ENCODE measurements around the gene SUPT3H.

The SUPT3H gene

GRCh38 chr6:45377554-45378333 is at the start of gene SUPT3H:
Gene SUPT3H (minus strand): TSS chr6:45377934.
- TF ChIP-seq CTCF (conservative IDR thresholded peaks at IDR 0.05), result no peak
- H3K27ac ChIP-seq, result peak within 1 kb of the TSS; percentile 95

DNA sequence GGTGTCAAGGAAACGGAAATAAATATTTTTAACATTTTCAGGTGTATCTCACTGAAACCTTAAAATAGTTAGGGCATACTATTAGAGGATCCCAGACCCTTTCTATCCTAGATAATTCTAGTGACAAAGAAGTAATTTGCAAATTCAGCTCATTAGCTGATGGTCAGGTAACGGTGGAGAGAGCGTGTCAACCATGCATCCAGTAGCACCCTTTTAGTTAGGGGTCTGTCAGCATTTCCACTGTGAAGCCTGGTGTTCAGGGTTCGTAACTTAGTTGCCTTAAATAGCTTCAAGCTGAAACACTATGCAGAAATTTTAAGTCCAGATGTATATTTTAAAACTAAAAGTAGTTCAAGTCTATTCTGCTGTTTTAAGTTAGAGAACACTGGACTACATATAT is 48.5 kb upstream of the SUPT3H start:
- no peak for TF ChIP-seq CTCF (conservative IDR thresholded peaks at IDR 0.05)
- H3K27ac ChIP-seq, result no peak overlapping the region

GRCh38 chr6:45424451-45424861 is 46.7 kb upstream of the SUPT3H start:
- TF ChIP-seq CTCF (conservative IDR thresholded peaks at IDR 0.05), result no peak
- H3K27ac ChIP-seq, result no peak overlapping the region

GRCh38 chr6:45423824-45424450 is 46.2 kb upstream of the SUPT3H start:
- TF ChIP-seq CTCF (conservative IDR thresholded peaks at IDR 0.05), result no peak
- no peak overlapping the region for H3K27ac ChIP-seq

- no peak for TF ChIP-seq CTCF (conservative IDR thresholded peaks at IDR 0.05)
- H3K27ac ChIP-seq, result no peak overlapping the region
These were observed 45.5 kb upstream of the SUPT3H start for GRCh38 chr6:45423111-45423823.

DNA sequence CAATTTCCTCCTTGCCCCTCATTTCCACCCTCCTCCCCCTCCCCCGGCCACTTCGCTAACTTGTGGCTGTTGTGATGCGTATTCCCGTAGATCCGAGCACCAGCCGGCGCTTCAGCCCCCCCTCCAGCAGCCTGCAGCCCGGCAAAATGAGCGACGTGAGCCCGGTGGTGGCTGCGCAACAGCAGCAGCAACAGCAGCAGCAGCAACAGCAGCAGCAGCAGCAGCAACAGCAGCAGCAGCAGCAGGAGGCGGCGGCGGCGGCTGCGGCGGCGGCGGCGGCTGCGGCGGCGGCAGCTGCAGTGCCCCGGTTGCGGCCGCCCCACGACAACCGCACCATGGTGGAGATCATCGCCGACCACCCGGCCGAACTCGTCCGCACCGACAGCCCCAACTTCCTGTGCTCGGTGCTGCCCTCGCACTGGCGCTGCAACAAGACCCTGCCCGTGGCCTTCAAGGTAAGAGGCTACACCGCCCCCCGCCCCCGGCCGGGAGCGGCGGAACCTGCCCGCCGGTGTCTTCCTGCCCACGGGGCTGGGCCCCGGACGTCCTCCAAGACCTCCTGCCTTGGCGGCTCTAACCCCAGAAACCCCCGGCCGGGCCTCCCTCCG is 44.9 kb upstream of the SUPT3H start:
- no peak for TF ChIP-seq CTCF (conservative IDR thresholded peaks at IDR 0.05)
- peak overlapping the region; percentile 41; the same call in 1 of the 2 replicates for H3K27ac ChIP-seq

All from VCaP (cell line).